Osteoblast (primary cell): ENCODE data around the gene PTPRD. TPM values are rescaled to one million over a fixed set of nuclear protein-coding genes. Genes with fewer than 3 reads are reported as not detected.

Experiments used
- DNase-seq: peaks from one replicate; pipeline ENCODE4 v3.0.0; 2011; ENCODE audit warnings: low spot score, mixed read lengths; ENCODE audit not compliant: insufficient read length; ENCODE audit errors: missing footprints
- H2AFZ ChIP-seq: 2 replicates; pipeline ENCODE4 v1.6.0; 2011; ENCODE audit warnings: mild to moderate bottlenecking, low read length
- H3K27ac ChIP-seq: 2 replicates; pipeline ENCODE4 v1.5.1; 2011; ENCODE audit warnings: mild to moderate bottlenecking, low read depth, low read length, moderate library complexity
- H3K27me3 ChIP-seq: 2 replicates; pipeline ENCODE4 v1.6.0; 2012; ENCODE audit warnings: mild to moderate bottlenecking, control low read depth, inconsistent platforms, low read length, moderate library complexity; ENCODE audit not compliant: insufficient read depth
- H3K36me3 ChIP-seq: 2 replicates; pipeline ENCODE4 v1.5.1; 2011; ENCODE audit warnings: mild to moderate bottlenecking, low read length, control low read depth, moderate library complexity; ENCODE audit not compliant: insufficient read depth
- H3K4me1 ChIP-seq: 2 replicates; pipeline ENCODE4 v1.5.1; 2011; ENCODE audit warnings: mild to moderate bottlenecking, low read length, control low read depth, moderate library complexity; ENCODE audit not compliant: insufficient read depth
- H3K4me2 ChIP-seq: 2 replicates; pipeline ENCODE4 v1.6.0; 2011; ENCODE audit warnings: mild to moderate bottlenecking, low read length; ENCODE audit not compliant: insufficient read depth
- H3K4me3 ChIP-seq: fragments of 200-600 bp; sonication (generic); 3 replicates; pipeline ENCODE4 v1.5.1; 2012; ENCODE audit warnings: mild to moderate bottlenecking, low read length, inconsistent platforms; ENCODE audit not compliant: insufficient read depth
- H3K79me2 ChIP-seq: 2 replicates; pipeline ENCODE4 v1.6.0; 2012; ENCODE audit warnings: mild to moderate bottlenecking, low read length, control low read depth, inconsistent platforms; ENCODE audit not compliant: insufficient read depth
- H3K9me3 ChIP-seq: 2 replicates; pipeline ENCODE4 v1.5.1; 2011; ENCODE audit warnings: low read depth, low read length, control low read depth
- H4K20me1 ChIP-seq: 2 replicates; pipeline ENCODE4 v1.6.0; 2012; ENCODE audit warnings: mild to moderate bottlenecking, low read length, control low read depth; ENCODE audit not compliant: insufficient read depth
- total RNA-seq: library from RNA; depleted of rRNA; stranded (reverse); fragments of >200 nt; gene quantifications from 2 replicates; pipeline ENCODE4 v1.2.3, GENCODE V29; 2012
- TF ChIP-seq, protein P1 (sequence below): IDR thresholded peaks from 2 replicates; pipeline ENCODE4 v1.5.1; 2011; ENCODE audit warnings: mild to moderate bottlenecking, low read depth, low read length, moderate library complexity; ENCODE audit errors: extremely low read depth

Gene PTPRD
- total RNA-seq, 1 donor = 23.9 TPM

GRCh38 chr9:8708728-8709127 lies 1904.1 kb downstream of the PTPRD start:
- Histone ChIP-seq H3K79me2 (no peaks in the 10 kb centered on the region), H3K36me3 (no peaks in the 10 kb centered on the region), H3K9me3 (no peaks in the 10 kb centered on the region), H3K27ac (no peak overlapping the region), H3K4me3 (no peak overlapping the region), H2AFZ (no peak overlapping the region), H4K20me1 (no peaks in the 10 kb centered on the region), H3K4me1 (no peaks in the 10 kb centered on the region), H3K4me2 (no peak overlapping the region), H3K27me3 (no peaks in the 10 kb centered on the region)
- no peak for DNase-seq
- TF ChIP-seq, protein P1, sequence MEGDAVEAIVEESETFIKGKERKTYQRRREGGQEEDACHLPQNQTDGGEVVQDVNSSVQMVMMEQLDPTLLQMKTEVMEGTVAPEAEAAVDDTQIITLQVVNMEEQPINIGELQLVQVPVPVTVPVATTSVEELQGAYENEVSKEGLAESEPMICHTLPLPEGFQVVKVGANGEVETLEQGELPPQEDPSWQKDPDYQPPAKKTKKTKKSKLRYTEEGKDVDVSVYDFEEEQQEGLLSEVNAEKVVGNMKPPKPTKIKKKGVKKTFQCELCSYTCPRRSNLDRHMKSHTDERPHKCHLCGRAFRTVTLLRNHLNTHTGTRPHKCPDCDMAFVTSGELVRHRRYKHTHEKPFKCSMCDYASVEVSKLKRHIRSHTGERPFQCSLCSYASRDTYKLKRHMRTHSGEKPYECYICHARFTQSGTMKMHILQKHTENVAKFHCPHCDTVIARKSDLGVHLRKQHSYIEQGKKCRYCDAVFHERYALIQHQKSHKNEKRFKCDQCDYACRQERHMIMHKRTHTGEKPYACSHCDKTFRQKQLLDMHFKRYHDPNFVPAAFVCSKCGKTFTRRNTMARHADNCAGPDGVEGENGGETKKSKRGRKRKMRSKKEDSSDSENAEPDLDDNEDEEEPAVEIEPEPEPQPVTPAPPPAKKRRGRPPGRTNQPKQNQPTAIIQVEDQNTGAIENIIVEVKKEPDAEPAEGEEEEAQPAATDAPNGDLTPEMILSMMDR = no peak

DNA sequence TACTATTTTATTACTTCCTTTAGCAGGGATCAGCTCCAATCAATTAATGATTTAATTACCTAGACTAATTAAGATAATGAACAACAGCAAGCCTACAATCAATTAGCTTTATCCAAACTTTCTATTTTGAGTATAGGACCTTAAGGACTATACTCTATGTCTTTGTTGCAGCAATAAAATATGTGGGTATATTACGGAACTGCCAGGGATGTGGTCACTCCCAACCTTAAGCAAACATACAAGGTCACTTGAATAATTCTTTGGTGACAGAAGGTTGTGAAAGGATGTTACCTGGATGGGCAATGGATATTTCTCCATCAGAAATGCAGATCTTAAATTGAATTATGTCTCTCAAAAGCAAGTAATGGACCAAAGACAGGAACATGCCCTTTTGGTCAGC lies 1905.8 kb downstream of the PTPRD start:
- Histone ChIP-seq H3K27ac (no peak overlapping the region), H4K20me1 (no peaks in the 10 kb centered on the region)
- no peak for DNase-seq

DNA sequence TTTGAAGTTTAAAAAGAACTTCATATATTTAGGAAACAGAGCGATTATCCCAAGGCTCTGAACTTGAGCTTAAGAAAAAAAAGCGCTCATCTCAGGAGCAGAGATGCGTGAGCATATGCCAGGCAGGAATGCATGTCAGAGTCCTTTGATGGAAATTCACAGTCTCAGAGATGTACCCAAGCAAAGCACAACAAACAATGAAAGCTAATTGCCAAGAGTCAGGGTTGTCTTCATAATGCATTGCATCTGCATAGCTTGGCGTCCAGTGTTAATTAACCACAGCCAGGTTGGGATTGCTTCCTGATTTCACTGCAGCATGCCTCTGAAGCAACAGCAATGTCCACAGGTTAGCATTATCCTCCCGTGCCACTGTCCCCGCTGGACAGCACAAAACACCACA lies 1906.3 kb downstream of the PTPRD start:
- Histone ChIP-seq H3K36me3 (no peaks in the 10 kb centered on the region), H3K27ac (no peak overlapping the region), H3K4me1 (no peaks in the 10 kb centered on the region), H3K27me3 (no peaks in the 10 kb centered on the region), H3K9me3 (no peaks in the 10 kb centered on the region), H3K79me2 (no peaks in the 10 kb centered on the region), H2AFZ (no peak overlapping the region), H4K20me1 (no peaks in the 10 kb centered on the region), H3K4me3 (no peak overlapping the region), H3K4me2 (no peak overlapping the region)
- no peak for DNase-seq
- TF ChIP-seq, protein P1 = no peak

More for the DNA sequence above, 1905.8 kb downstream of the PTPRD start:
- Histone ChIP-seq H3K9me3 (no peaks in the 10 kb centered on the region), H3K27me3 (no peaks in the 10 kb centered on the region), H3K79me2 (no peaks in the 10 kb centered on the region), H3K4me3 (no peak overlapping the region), H2AFZ (no peak overlapping the region), H3K4me1 (no peaks in the 10 kb centered on the region), H3K4me2 (no peak overlapping the region), H3K36me3 (no peaks in the 10 kb centered on the region)
- TF ChIP-seq, protein P1 = no peak

DNA sequence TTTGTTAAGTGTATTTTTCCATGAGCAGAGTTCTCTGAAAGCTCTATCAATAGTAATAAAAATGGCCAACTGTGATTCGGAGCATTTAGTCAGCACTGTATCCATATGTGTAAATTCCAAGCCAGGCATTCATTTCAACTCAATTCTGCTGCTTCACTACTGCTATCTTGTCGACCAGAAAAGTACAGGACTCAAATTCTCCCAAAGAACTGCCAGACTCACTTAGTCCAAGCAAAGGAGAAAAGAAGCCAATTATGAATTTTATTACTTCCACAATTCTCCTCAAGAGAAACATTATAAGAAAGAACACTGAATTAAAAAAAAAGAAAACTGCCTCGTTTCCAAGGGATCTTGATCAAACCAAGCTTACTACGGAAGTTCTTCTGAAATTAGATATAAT lies 1906.9 kb downstream of the PTPRD start:
- TF ChIP-seq, protein P1 = no peak
- Histone ChIP-seq H3K36me3 (no peaks in the 10 kb centered on the region), H3K4me2 (no peak overlapping the region), H3K9me3 (no peaks in the 10 kb centered on the region), H3K27ac (no peak overlapping the region), H3K4me3 (no peak overlapping the region), H3K4me1 (no peaks in the 10 kb centered on the region), H4K20me1 (no peaks in the 10 kb centered on the region), H3K79me2 (no peaks in the 10 kb centered on the region), H3K27me3 (no peaks in the 10 kb centered on the region), H2AFZ (no peak overlapping the region)
- no peak for DNase-seq
